ENCODE results near the gene NAALADL2. TPM values are rescaled to one million over a fixed set of nuclear protein-coding genes. Genes with fewer than 3 reads are reported as not detected.

The NAALADL2 gene
- total RNA-seq, 1 donor from 2014 or later: 5.9 TPM

- Histone ChIP-seq H3K9me3 (no peaks in the 10 kb centered on the region), H3K36me3 (no peaks in the 10 kb centered on the region), H3K27ac (no peak overlapping the region), H3K4me3 (no peak overlapping the region), H3K4me1 (no peaks in the 10 kb centered on the region), H3K27me3 (no peaks in the 10 kb centered on the region)
- DNase-seq (ENCODE audit: low spot score in 2 of 2): no peak
- intact Hi-C loops (cut with DNase I): no loop called here
- TF ChIP-seq CTCF (IDR thresholded peaks at IDR 0.05): no peak
Measured at GRCh38 chr3:174884776-174885568, 25.8 kb downstream of the NAALADL2 start.

- H3K27me3 ChIP-seq: no peaks in the 10 kb centered on the region
- no peak overlapping the region for H3K27ac ChIP-seq
- DNase-seq (ENCODE audit: low spot score in 2 of 2): no peak
- H3K4me1 ChIP-seq: no peaks in the 10 kb centered on the region
- TF ChIP-seq CTCF (IDR thresholded peaks at IDR 0.05): no peak
- no peaks in the 10 kb centered on the region for H3K36me3 ChIP-seq
- intact Hi-C loops (cut with DNase I): no loop called here
- H3K4me3 ChIP-seq: no peak overlapping the region
- no peaks in the 10 kb centered on the region for H3K9me3 ChIP-seq
Measured at GRCh38 chr3:174891524-174892203, 32.5 kb downstream of the NAALADL2 start.

GRCh38 chr3:174907027-174907426 is 47.9 kb downstream of the NAALADL2 start:
- H3K27ac ChIP-seq: no peak overlapping the region
- H3K4me3 ChIP-seq: no peak overlapping the region
- H3K27me3 ChIP-seq: no peaks in the 10 kb centered on the region
- H3K4me1 ChIP-seq: no peaks in the 10 kb centered on the region
- no peak for TF ChIP-seq CTCF (IDR thresholded peaks at IDR 0.05)
- no peak for DNase-seq (ENCODE audit: low spot score in 2 of 2)
- no peaks in the 10 kb centered on the region for H3K36me3 ChIP-seq
- no peaks in the 10 kb centered on the region for H3K9me3 ChIP-seq
- intact Hi-C loops (cut with DNase I): no loop called here

GRCh38 chr3:174907628-174908407 is 48.7 kb downstream of the NAALADL2 start:
- Histone ChIP-seq H3K4me1 (no peaks in the 10 kb centered on the region), H3K36me3 (no peaks in the 10 kb centered on the region), H3K9me3 (no peaks in the 10 kb centered on the region), H3K27ac (no peak overlapping the region), H3K27me3 (no peaks in the 10 kb centered on the region), H3K4me3 (no peak overlapping the region)
- TF ChIP-seq CTCF (IDR thresholded peaks at IDR 0.05): no peak
- intact Hi-C loops (cut with DNase I): no loop called here
- no peak for DNase-seq (ENCODE audit: low spot score in 2 of 2)

- no peak for TF ChIP-seq CTCF (IDR thresholded peaks at IDR 0.05)
- Histone ChIP-seq H3K4me3 (no peak overlapping the region), H3K4me1 (no peaks in the 10 kb centered on the region), H3K9me3 (no peaks in the 10 kb centered on the region), H3K36me3 (no peaks in the 10 kb centered on the region), H3K27ac (no peak overlapping the region), H3K27me3 (no peaks in the 10 kb centered on the region)
- no peak for DNase-seq (ENCODE audit: low spot score in 2 of 2)
- intact Hi-C loops (cut with DNase I): no loop called here
Measured at GRCh38 chr3:174931473-174932353, 72.6 kb downstream of the NAALADL2 start.
